ENCODE data around the gene FUBP3. TPM values are rescaled to one million over a fixed set of nuclear protein-coding genes. Genes with fewer than 3 reads are reported as not detected.

Gene FUBP3
- polyA plus RNA-seq, 1 experiment: 31.2 TPM

DNA sequence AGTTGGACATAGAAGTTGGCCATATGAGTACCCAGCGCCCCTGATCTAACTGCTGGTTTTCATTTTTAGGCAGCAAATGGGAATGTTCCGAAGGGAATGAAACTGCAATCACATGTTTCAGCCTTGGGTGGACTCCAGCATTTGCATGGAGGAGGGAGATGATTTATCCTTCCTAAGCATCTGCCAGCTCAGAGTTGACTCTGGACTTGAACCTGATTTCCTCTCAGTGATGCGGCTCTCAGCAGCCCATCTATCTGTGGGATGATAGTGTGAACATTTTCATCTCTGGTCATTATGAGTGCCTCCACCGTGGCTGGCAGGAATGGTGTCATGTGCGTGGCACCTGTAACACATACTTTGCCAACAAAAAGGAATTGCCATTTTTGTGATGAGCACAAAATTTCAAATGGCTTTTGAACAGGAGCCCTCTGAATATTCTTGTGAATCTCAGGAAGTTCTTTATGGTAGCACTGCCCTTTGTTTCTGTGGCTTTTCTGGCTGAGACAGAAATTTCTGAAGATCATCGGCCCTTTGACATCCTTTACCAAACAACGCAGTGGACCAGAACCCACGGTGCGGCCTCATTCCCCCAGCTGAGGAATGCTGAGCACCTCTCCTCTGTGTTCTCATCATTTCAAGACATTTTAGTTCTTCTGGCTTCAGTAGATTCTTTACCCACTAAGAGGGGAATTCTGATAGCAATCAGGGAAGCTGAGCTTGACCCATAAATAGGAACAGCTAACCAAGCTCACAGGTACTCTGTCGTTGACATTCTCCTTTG, 28.5 kb downstream of the FUBP3 start:
- TF ChIP-seq, protein P1, sequence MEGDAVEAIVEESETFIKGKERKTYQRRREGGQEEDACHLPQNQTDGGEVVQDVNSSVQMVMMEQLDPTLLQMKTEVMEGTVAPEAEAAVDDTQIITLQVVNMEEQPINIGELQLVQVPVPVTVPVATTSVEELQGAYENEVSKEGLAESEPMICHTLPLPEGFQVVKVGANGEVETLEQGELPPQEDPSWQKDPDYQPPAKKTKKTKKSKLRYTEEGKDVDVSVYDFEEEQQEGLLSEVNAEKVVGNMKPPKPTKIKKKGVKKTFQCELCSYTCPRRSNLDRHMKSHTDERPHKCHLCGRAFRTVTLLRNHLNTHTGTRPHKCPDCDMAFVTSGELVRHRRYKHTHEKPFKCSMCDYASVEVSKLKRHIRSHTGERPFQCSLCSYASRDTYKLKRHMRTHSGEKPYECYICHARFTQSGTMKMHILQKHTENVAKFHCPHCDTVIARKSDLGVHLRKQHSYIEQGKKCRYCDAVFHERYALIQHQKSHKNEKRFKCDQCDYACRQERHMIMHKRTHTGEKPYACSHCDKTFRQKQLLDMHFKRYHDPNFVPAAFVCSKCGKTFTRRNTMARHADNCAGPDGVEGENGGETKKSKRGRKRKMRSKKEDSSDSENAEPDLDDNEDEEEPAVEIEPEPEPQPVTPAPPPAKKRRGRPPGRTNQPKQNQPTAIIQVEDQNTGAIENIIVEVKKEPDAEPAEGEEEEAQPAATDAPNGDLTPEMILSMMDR (IDR thresholded peaks at IDR 0.05; ENCODE audit: low read depth, low read length): no peak
- ChIA-PET CTCF (no interaction called here), POLR2A (no interaction called here)
- Histone ChIP-seq H3K27ac (ENCODE audit: low read depth, low read length) (no peak overlapping the region), H3K9me3 (ENCODE audit: control insufficient read depth, insufficient read depth, low read length) (no peaks in the 10 kb centered on the region), H3K27me3 (ENCODE audit: control insufficient read depth, insufficient read depth, low read length) (no peaks in the 10 kb centered on the region), H3K4me3 (ENCODE audit: low read depth, low read length) (no peak overlapping the region)
- DNase-seq (ENCODE audit: low read depth, low spot score): no peak

DNA sequence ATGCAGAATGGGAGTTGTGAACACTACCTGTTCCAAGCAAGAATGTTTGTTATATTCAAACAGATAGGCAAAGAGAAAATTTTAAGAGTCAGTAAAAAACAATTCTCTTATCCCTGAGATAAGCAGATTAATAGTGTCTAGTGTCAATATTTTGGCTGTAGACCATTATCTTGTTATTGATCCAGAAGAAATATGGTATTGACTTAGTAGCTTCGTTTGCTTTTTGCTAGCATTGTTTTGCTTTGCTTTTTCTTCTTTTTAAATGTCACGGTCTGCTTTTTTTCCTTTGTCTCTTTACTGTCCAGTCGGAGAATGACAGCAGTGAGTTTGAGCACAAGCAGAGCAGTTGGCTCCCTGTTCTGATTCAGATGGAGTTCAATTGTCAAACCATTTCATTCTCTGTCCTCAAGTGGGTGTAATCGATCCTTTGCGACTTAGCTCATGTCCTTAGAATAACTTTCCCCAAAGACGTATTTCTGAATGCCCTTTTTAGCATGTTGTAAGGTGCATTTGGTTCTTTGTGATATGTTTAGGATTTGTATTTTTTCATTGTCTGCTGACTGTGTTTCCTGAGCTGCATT, 29.3 kb downstream of the FUBP3 start:
- no peak for DNase-seq (ENCODE audit: low read depth, low spot score)
- H3K9me3 ChIP-seq (ENCODE audit: control insufficient read depth, insufficient read depth, low read length): no peaks in the 10 kb centered on the region
- TF ChIP-seq, protein P1 (IDR thresholded peaks at IDR 0.05; ENCODE audit: low read depth, low read length): no peak
- CTCF ChIA-PET: no interaction called here
- POLR2A ChIA-PET: no interaction called here
- H3K4me3 ChIP-seq (ENCODE audit: low read depth, low read length): no peak overlapping the region
- no peak overlapping the region for H3K27ac ChIP-seq (ENCODE audit: low read depth, low read length)
- H3K27me3 ChIP-seq (ENCODE audit: control insufficient read depth, insufficient read depth, low read length): no peaks in the 10 kb centered on the region

- TF ChIP-seq, protein P1 (IDR thresholded peaks at IDR 0.05; ENCODE audit: low read depth, low read length): no peak
- POLR2A ChIA-PET: no interaction called here
- CTCF ChIA-PET: no interaction called here
These were observed 29.8 kb downstream of the FUBP3 start for GRCh38 chr9:130609163-130609562.

GRCh38 chr9:130610862-130611707, 31.7 kb downstream of the FUBP3 start:
- no peaks in the 10 kb centered on the region for H3K27me3 ChIP-seq (ENCODE audit: control insufficient read depth, insufficient read depth, low read length)
- ChIA-PET CTCF (no interaction called here), POLR2A (no interaction called here)
- no peaks in the 10 kb centered on the region for H3K9me3 ChIP-seq (ENCODE audit: control insufficient read depth, insufficient read depth, low read length)
- TF ChIP-seq, protein P1 (IDR thresholded peaks at IDR 0.05; ENCODE audit: low read depth, low read length): no peak
- H3K4me3 ChIP-seq (ENCODE audit: low read depth, low read length): no peak overlapping the region
- no peak for DNase-seq (ENCODE audit: low read depth, low spot score)
- H3K27ac ChIP-seq (ENCODE audit: low read depth, low read length): no peak overlapping the region

More at GRCh38 chr9:130609163-130609562, 29.8 kb downstream of the FUBP3 start:
- Histone ChIP-seq H3K9me3 (ENCODE audit: control insufficient read depth, insufficient read depth, low read length) (no peaks in the 10 kb centered on the region), H3K4me3 (ENCODE audit: low read depth, low read length) (no peak overlapping the region), H3K27ac (ENCODE audit: low read depth, low read length) (no peak overlapping the region), H3K27me3 (ENCODE audit: control insufficient read depth, insufficient read depth, low read length) (no peaks in the 10 kb centered on the region)
- no peak for DNase-seq (ENCODE audit: low read depth, low spot score)

All from AG04450 (cell line).